ENCODE data around the gene PPARG.
"Not testable (repeated sequence)": the region's sequence is repeated elsewhere in the genome, so short reads cannot be mapped to it uniquely, and the experiment has no call there.

The PPARG gene

GRCh38 chr3:12445523-12446240, 156.8 kb downstream of the PPARG start:
- H3K9ac ChIP-seq (ENCODE audit: insufficient read length, low read depth), result no peak overlapping the region
- TF ChIP-seq YY1 (IDR thresholded peaks at IDR 0.05; ENCODE audit: insufficient read depth, insufficient read length) (no peak), SUZ12 (IDR thresholded peaks at IDR 0.05; ENCODE audit: extremely low read depth, insufficient read depth, insufficient read length) (no peak), ZNF274 (IDR thresholded peaks at IDR 0.05; ENCODE audit: low read depth, low read length) (no peak)
- H3K4me3 ChIP-seq (ENCODE audit: insufficient read length, low read depth), result no peak overlapping the region
- H3K9me3 ChIP-seq (ENCODE audit: insufficient read depth, low read length), result no peaks in the 10 kb centered on the region
- no peaks in the 10 kb centered on the region for H3K36me3 ChIP-seq (ENCODE audit: insufficient read depth, insufficient read length, low read length)
- H3K27me3 ChIP-seq (ENCODE audit: insufficient read depth, insufficient read length), result peaks cover 10% of the 10 kb centered on the region
- peaks cover 10% of the 10 kb centered on the region for H3K4me1 ChIP-seq (ENCODE audit: insufficient read depth, insufficient read length)
- DNase-seq (ENCODE audit: low read depth, low spot score), result no peak

GRCh38 chr3:12446298-12446697, 157.4 kb downstream of the PPARG start:
- DNase-seq (ENCODE audit: low read depth, low spot score), result no peak

DNA sequence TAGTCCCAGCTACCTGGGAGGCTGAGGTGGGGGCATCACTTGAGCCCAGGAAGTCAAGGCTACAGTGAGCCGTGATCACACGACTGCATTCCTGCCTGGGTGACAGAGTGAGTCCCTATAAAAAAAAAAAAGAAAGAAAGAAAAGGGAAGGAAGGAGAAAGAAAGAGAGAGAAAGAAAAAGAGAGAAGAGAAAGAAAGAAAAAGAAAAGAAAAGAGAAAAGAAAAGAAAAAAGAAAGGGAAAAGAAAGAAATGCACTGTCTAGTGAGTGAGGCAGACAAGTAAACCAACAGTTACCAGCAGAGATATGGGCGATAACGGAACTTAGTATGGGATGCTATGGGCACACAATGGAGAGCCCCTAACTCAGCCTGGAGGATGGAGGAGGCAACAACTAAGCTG, 158.2 kb downstream of the PPARG start:
- H3K4me1 ChIP-seq (ENCODE audit: insufficient read depth, insufficient read length), result no peaks in the 10 kb centered on the region

More at GRCh38 chr3:12446298-12446697, 157.4 kb downstream of the PPARG start:
- no peaks in the 10 kb centered on the region for H3K36me3 ChIP-seq (ENCODE audit: insufficient read depth, insufficient read length, low read length)
- peaks cover 10% of the 10 kb centered on the region for H3K27me3 ChIP-seq (ENCODE audit: insufficient read depth, insufficient read length)
- H3K9me3 ChIP-seq (ENCODE audit: insufficient read depth, low read length), result no peaks in the 10 kb centered on the region
- no peak overlapping the region for H3K4me3 ChIP-seq (ENCODE audit: insufficient read length, low read depth)
- H3K9ac ChIP-seq (ENCODE audit: insufficient read length, low read depth), result no peak overlapping the region
- TF ChIP-seq YY1 (IDR thresholded peaks at IDR 0.05; ENCODE audit: insufficient read depth, insufficient read length), result no peak
- TF ChIP-seq ZNF274 (IDR thresholded peaks at IDR 0.05; ENCODE audit: low read depth, low read length), result no peak
- TF ChIP-seq SUZ12 (IDR thresholded peaks at IDR 0.05; ENCODE audit: extremely low read depth, insufficient read depth, insufficient read length), result no peak
- peaks cover 3% of the 10 kb centered on the region for H3K4me1 ChIP-seq (ENCODE audit: insufficient read depth, insufficient read length)

GRCh38 chr3:12448404-12449202, 159.7 kb downstream of the PPARG start:
- H3K9me3 ChIP-seq (ENCODE audit: insufficient read depth, low read length); H3K4me1 ChIP-seq (ENCODE audit: insufficient read depth, insufficient read length); H3K4me3 ChIP-seq (ENCODE audit: insufficient read length, low read depth); H3K9ac ChIP-seq (ENCODE audit: insufficient read length, low read depth); DNase-seq (ENCODE audit: low read depth, low spot score); H3K36me3 ChIP-seq (ENCODE audit: insufficient read depth, insufficient read length, low read length); H3K27me3 ChIP-seq (ENCODE audit: insufficient read depth, insufficient read length): not testable (repeated sequence)

More for the DNA sequence above, 158.2 kb downstream of the PPARG start:
- TF ChIP-seq ZNF274 (IDR thresholded peaks at IDR 0.05; ENCODE audit: low read depth, low read length) (no peak), YY1 (IDR thresholded peaks at IDR 0.05; ENCODE audit: insufficient read depth, insufficient read length) (no peak), SUZ12 (IDR thresholded peaks at IDR 0.05; ENCODE audit: extremely low read depth, insufficient read depth, insufficient read length) (no peak)
- Histone ChIP-seq H3K4me3 (ENCODE audit: insufficient read length, low read depth) (no peak overlapping the region), H3K36me3 (ENCODE audit: insufficient read depth, insufficient read length, low read length) (no peaks in the 10 kb centered on the region), H3K27me3 (ENCODE audit: insufficient read depth, insufficient read length) (peaks cover 8% of the 10 kb centered on the region), H3K9me3 (ENCODE audit: insufficient read depth, low read length) (no peaks in the 10 kb centered on the region), H3K9ac (ENCODE audit: insufficient read length, low read depth) (no peak overlapping the region)
- DNase-seq (ENCODE audit: low read depth, low spot score), result no peak

- H3K4me1 ChIP-seq (ENCODE audit: insufficient read depth, insufficient read length), result no peaks in the 10 kb centered on the region
- no peak for DNase-seq (ENCODE audit: low read depth, low spot score)
Measured at GRCh38 chr3:12449889-12450682, 161.2 kb downstream of the PPARG start.

GRCh38 chr3:12451481-12451880, 162.6 kb downstream of the PPARG start:
- no peak for TF ChIP-seq SUZ12 (IDR thresholded peaks at IDR 0.05; ENCODE audit: extremely low read depth, insufficient read depth, insufficient read length)
- no peak for TF ChIP-seq ZNF274 (IDR thresholded peaks at IDR 0.05; ENCODE audit: low read depth, low read length)
- no peak for TF ChIP-seq YY1 (IDR thresholded peaks at IDR 0.05; ENCODE audit: insufficient read depth, insufficient read length)
- no peaks in the 10 kb centered on the region for H3K9me3 ChIP-seq (ENCODE audit: insufficient read depth, low read length)
- no peaks in the 10 kb centered on the region for H3K36me3 ChIP-seq (ENCODE audit: insufficient read depth, insufficient read length, low read length)
- H3K4me3 ChIP-seq (ENCODE audit: insufficient read length, low read depth), result no peak overlapping the region
- no peaks in the 10 kb centered on the region for H3K4me1 ChIP-seq (ENCODE audit: insufficient read depth, insufficient read length)
- no peak overlapping the region for H3K9ac ChIP-seq (ENCODE audit: insufficient read length, low read depth)
- no peak for DNase-seq (ENCODE audit: low read depth, low spot score)
- peaks cover 5% of the 10 kb centered on the region for H3K27me3 ChIP-seq (ENCODE audit: insufficient read depth, insufficient read length)

More at GRCh38 chr3:12449889-12450682, 161.2 kb downstream of the PPARG start:
- no peak for TF ChIP-seq SUZ12 (IDR thresholded peaks at IDR 0.05; ENCODE audit: extremely low read depth, insufficient read depth, insufficient read length)
- TF ChIP-seq ZNF274 (IDR thresholded peaks at IDR 0.05; ENCODE audit: low read depth, low read length), result no peak
- no peak for TF ChIP-seq YY1 (IDR thresholded peaks at IDR 0.05; ENCODE audit: insufficient read depth, insufficient read length)
- Histone ChIP-seq H3K9me3 (ENCODE audit: insufficient read depth, low read length) (no peaks in the 10 kb centered on the region), H3K27me3 (ENCODE audit: insufficient read depth, insufficient read length) (peaks cover 5% of the 10 kb centered on the region), H3K36me3 (ENCODE audit: insufficient read depth, insufficient read length, low read length) (no peaks in the 10 kb centered on the region), H3K9ac (ENCODE audit: insufficient read length, low read depth) (no peak overlapping the region), H3K4me3 (ENCODE audit: insufficient read length, low read depth) (no peak overlapping the region)

- TF ChIP-seq YY1 (IDR thresholded peaks at IDR 0.05; ENCODE audit: insufficient read depth, insufficient read length), result no peak
- TF ChIP-seq SUZ12 (IDR thresholded peaks at IDR 0.05; ENCODE audit: extremely low read depth, insufficient read depth, insufficient read length), result no peak
- no peak for TF ChIP-seq ZNF274 (IDR thresholded peaks at IDR 0.05; ENCODE audit: low read depth, low read length)
- no peak overlapping the region for H3K4me3 ChIP-seq (ENCODE audit: insufficient read length, low read depth)
- no peak overlapping the region for H3K9ac ChIP-seq (ENCODE audit: insufficient read length, low read depth)
- H3K4me1 ChIP-seq (ENCODE audit: insufficient read depth, insufficient read length), result no peaks in the 10 kb centered on the region
- H3K36me3 ChIP-seq (ENCODE audit: insufficient read depth, insufficient read length, low read length), result no peaks in the 10 kb centered on the region
- no peaks in the 10 kb centered on the region for H3K9me3 ChIP-seq (ENCODE audit: insufficient read depth, low read length)
- peaks cover 5% of the 10 kb centered on the region for H3K27me3 ChIP-seq (ENCODE audit: insufficient read depth, insufficient read length)
- DNase-seq (ENCODE audit: low read depth, low spot score), result no peak
Measured at GRCh38 chr3:12451960-12452359, 163.1 kb downstream of the PPARG start.
